Kidney capillary endothelial cell (primary cell): Measurements from ENCODE around the gene IQCN.

ENCODE experiments used
- DNase-seq: peaks from one replicate; pipeline ENCODE4 v3.0.0-alpha.2; 2018; ENCODE audit warnings: low spot score

The IQCN gene

GRCh38 chr19:18266771-18267686 lies 7.2 kb downstream of the IQCN start:
- no peak for DNase-seq

GRCh38 chr19:18265582-18265981 lies 8.7 kb downstream of the IQCN start:
- DNase-seq: no peak

- no peak for DNase-seq
Observed at GRCh38 chr19:18264971-18265540, 9.2 kb downstream of the IQCN start.

- no peak for DNase-seq
Observed at GRCh38 chr19:18264137-18264854, 10.0 kb downstream of the IQCN start.

- DNase-seq: no peak
Observed at GRCh38 chr19:18263324-18264136, 10.7 kb downstream of the IQCN start.

GRCh38 chr19:18262917-18263316 lies 11.3 kb downstream of the IQCN start:
- DNase-seq: no peak

- no peak for DNase-seq
Observed at GRCh38 chr19:18262144-18262543, 12.1 kb downstream of the IQCN start.

- no peak for DNase-seq
Observed at GRCh38 chr19:18261474-18261873, 12.8 kb downstream of the IQCN start.

- DNase-seq: no peak
Observed at GRCh38 chr19:18259893-18260292, 14.4 kb downstream of the IQCN start.

GRCh38 chr19:18257503-18258470 lies 16.5 kb downstream of the IQCN start:
- no peak for DNase-seq

GRCh38 chr19:18254546-18255503 lies 19.4 kb downstream of the IQCN start:
- no peak for DNase-seq

- no peak for DNase-seq
Observed at GRCh38 chr19:18253716-18254115, 20.5 kb downstream of the IQCN start.

GRCh38 chr19:18253130-18253529 lies 21.1 kb downstream of the IQCN start:
- no peak for DNase-seq

GRCh38 chr19:18252370-18252717 lies 21.9 kb downstream of the IQCN start:
- no peak for DNase-seq

- peak; percentile 55 for DNase-seq
Observed at GRCh38 chr19:18251587-18252369, 22.5 kb downstream of the IQCN start.

GRCh38 chr19:18249834-18250233 lies 24.4 kb downstream of the IQCN start:
- no peak for DNase-seq

- no peak for DNase-seq
Observed at GRCh38 chr19:18245297-18245696, 29.0 kb downstream of the IQCN start.

- no peak for DNase-seq
Observed at GRCh38 chr19:18239303-18239702, 34.9 kb downstream of the IQCN start.

- DNase-seq: no peak
Observed at GRCh38 chr19:18234194-18234593, 40.1 kb downstream of the IQCN start.
